ENCODE measurements around the gene SPEF2. TPM values are rescaled to one million over a fixed set of nuclear protein-coding genes. Genes with fewer than 3 reads are reported as not detected.

The SPEF2 gene
- total and polyA plus RNA-seq, 2 donors (not counting 1 experiment from before 2014, with no cell fraction given): 0.31 to 0.59 TPM

- Mint-ChIP-seq H3K4me3 (no peak overlapping the region), H3K4me1 (no peaks in the 10 kb centered on the region), H3K27ac (no peak overlapping the region), H3K9me3 (ENCODE audit: insufficient read depth) (no peaks in the 10 kb centered on the region), H3K27me3 (no peaks in the 10 kb centered on the region)
- Histone ChIP-seq H3K4me2 (replicated peaks; ENCODE audit: low read depth, low read length, poor library complexity, severe bottlenecking) (no peak overlapping the region), H3K36me3 (replicated peaks in 1 of 2; ENCODE audit: control extremely low read depth in 1 of 2, control insufficient read depth in 1 of 2, extremely low read depth in 1 of 2, insufficient read depth in 2 of 2, low read length in 1 of 2) (no peaks in the 10 kb centered on the region), H3K9ac (ENCODE audit: low read length) (no peak overlapping the region), H3K4me3 (ENCODE audit: control extremely low read depth in 1 of 5, extremely low read depth in 1 of 5, insufficient read depth in 1 of 5, low read depth in 2 of 5, low read length in 4 of 5) (no peak overlapping the region), H3K9me3 (ENCODE audit: control extremely low read depth in 1 of 3, control insufficient read depth in 2 of 3, insufficient read depth in 1 of 3, low read length in 2 of 3) (no peaks in the 10 kb centered on the region), H3K79me2 (ENCODE audit: control insufficient read depth, insufficient read depth, low read length) (no peaks in the 10 kb centered on the region), H3K27me3 (replicated peaks in 1 of 4; ENCODE audit: control extremely low read depth in 1 of 4, control insufficient read depth in 3 of 4, insufficient read depth in 4 of 4, low read length in 3 of 4) (no peaks in the 10 kb centered on the region), H2AFZ (ENCODE audit: insufficient read depth, low read depth, low read length, poor library complexity, severe bottlenecking) (no peak overlapping the region), H3K27ac (ENCODE audit: low read length in 2 of 2) (no peak overlapping the region), H3K4me1 (ENCODE audit: control insufficient read depth in 2 of 2, insufficient read depth in 2 of 2, low read length in 2 of 2) (no peaks in the 10 kb centered on the region), H4K20me1 (ENCODE audit: control insufficient read depth, insufficient read depth, low read length, poor library complexity, severe bottlenecking) (no peaks in the 10 kb centered on the region)
- intact Hi-C loops (cut with micrococcal nuclease): no loop called here
- TF ChIP-seq EZH2 (IDR thresholded peaks at IDR 0.05; ENCODE audit: borderline replicate concordance, insufficient read depth, low read depth, low read length, poor library complexity, severe bottlenecking) (no peak), CTCF (IDR thresholded peaks at IDR 0.05) (no peak)
- DNase-seq (no peak), ATAC-seq (ENCODE audit: low read depth) (no peak)
- ChIA-PET CTCF (no interaction called here), POLR2A (no interaction called here)
Observed at GRCh38 chr5:35659556-35659955, 41.9 kb downstream of the SPEF2 start.

GRCh38 chr5:35660451-35660850 is 42.8 kb downstream of the SPEF2 start:
- intact Hi-C loops (cut with micrococcal nuclease): no loop called here
- Histone ChIP-seq H3K27me3 (replicated peaks in 1 of 4; ENCODE audit: control extremely low read depth in 1 of 4, control insufficient read depth in 3 of 4, insufficient read depth in 4 of 4, low read length in 3 of 4) (no peaks in the 10 kb centered on the region), H3K27ac (ENCODE audit: low read length in 2 of 2) (no peak overlapping the region), H3K4me2 (replicated peaks; ENCODE audit: low read depth, low read length, poor library complexity, severe bottlenecking) (no peak overlapping the region), H4K20me1 (ENCODE audit: control insufficient read depth, insufficient read depth, low read length, poor library complexity, severe bottlenecking) (no peaks in the 10 kb centered on the region), H3K4me3 (ENCODE audit: control extremely low read depth in 1 of 5, extremely low read depth in 1 of 5, insufficient read depth in 1 of 5, low read depth in 2 of 5, low read length in 4 of 5) (no peak overlapping the region), H3K36me3 (replicated peaks in 1 of 2; ENCODE audit: control extremely low read depth in 1 of 2, control insufficient read depth in 1 of 2, extremely low read depth in 1 of 2, insufficient read depth in 2 of 2, low read length in 1 of 2) (no peaks in the 10 kb centered on the region), H3K79me2 (ENCODE audit: control insufficient read depth, insufficient read depth, low read length) (no peaks in the 10 kb centered on the region), H2AFZ (ENCODE audit: insufficient read depth, low read depth, low read length, poor library complexity, severe bottlenecking) (no peak overlapping the region), H3K9ac (ENCODE audit: low read length) (no peak overlapping the region), H3K4me1 (ENCODE audit: control insufficient read depth in 2 of 2, insufficient read depth in 2 of 2, low read length in 2 of 2) (no peaks in the 10 kb centered on the region), H3K9me3 (ENCODE audit: control extremely low read depth in 1 of 3, control insufficient read depth in 2 of 3, insufficient read depth in 1 of 3, low read length in 2 of 3) (no peaks in the 10 kb centered on the region)
- TF ChIP-seq CTCF (IDR thresholded peaks at IDR 0.05) (no peak), EZH2 (IDR thresholded peaks at IDR 0.05; ENCODE audit: borderline replicate concordance, insufficient read depth, low read depth, low read length, poor library complexity, severe bottlenecking) (no peak)
- Mint-ChIP-seq H3K27me3 (no peaks in the 10 kb centered on the region), H3K9me3 (ENCODE audit: insufficient read depth) (no peaks in the 10 kb centered on the region), H3K27ac (no peak overlapping the region), H3K4me3 (no peak overlapping the region), H3K4me1 (no peaks in the 10 kb centered on the region)
- DNase-seq: no peak
- WGBS (ENCODE audit: insufficient coverage): 93% methylated on average over 1 of the region's 1 CpG
- ATAC-seq (ENCODE audit: low read depth): no peak
- ChIA-PET CTCF (no interaction called here), POLR2A (no interaction called here)
